ENCODE results near the gene TPRN. TPM values are rescaled to one million over a fixed set of nuclear protein-coding genes. Genes with fewer than 3 reads are reported as not detected.

TPRN gene
- total and polyA plus RNA-seq, 9 donors = 0.68 to 18.4 (median 15.2) TPM

DNA sequence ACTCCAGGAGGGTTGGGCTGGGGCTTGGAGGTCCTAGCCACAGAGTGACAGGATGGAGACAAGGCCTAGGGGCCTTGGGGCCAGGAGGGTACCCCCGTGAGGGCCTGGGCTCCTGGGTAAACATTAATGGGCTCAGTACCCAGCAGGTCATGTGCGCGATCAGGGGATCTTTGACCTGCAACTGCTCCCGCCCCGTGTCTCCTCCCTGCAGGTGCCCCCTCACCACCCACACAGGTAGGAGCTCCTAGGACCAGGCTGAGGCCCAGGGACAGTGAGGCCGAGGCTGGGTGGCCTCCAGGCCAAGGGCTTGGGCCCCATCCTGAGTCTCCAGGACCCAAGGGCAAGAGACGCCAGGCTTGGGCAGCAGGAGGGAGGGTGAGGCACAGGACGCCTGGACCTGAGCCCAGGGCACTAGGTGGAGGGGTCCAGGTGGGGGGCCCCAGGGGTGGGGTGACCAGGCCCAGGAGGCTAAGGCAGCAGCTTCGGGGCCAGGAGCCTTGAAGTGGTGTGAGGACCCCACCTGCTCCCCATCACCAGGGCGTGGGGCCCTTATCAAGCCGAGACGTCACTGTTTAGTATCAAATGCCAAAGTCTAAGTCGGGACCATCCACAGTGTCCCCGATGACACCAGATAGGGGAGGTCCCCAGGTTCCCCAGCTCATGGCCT is 30.3 kb upstream of the TPRN start, which contains the start of gene SLC34A3:
SLC34A3 (plus strand) TSS at position 197 of the 667 bp plus-strand sequence. CDS start 802 bp downstream, outside the sequence.
- no peaks in the 10 kb centered on the region for H3K36me3 ChIP-seq
- no peak for DNase-seq
- H3K4me3 ChIP-seq = no peak within 1 kb of the TSS
- no peak for TF ChIP-seq POLR2A (IDR thresholded peaks at IDR 0.05)
- TF ChIP-seq, protein P1, sequence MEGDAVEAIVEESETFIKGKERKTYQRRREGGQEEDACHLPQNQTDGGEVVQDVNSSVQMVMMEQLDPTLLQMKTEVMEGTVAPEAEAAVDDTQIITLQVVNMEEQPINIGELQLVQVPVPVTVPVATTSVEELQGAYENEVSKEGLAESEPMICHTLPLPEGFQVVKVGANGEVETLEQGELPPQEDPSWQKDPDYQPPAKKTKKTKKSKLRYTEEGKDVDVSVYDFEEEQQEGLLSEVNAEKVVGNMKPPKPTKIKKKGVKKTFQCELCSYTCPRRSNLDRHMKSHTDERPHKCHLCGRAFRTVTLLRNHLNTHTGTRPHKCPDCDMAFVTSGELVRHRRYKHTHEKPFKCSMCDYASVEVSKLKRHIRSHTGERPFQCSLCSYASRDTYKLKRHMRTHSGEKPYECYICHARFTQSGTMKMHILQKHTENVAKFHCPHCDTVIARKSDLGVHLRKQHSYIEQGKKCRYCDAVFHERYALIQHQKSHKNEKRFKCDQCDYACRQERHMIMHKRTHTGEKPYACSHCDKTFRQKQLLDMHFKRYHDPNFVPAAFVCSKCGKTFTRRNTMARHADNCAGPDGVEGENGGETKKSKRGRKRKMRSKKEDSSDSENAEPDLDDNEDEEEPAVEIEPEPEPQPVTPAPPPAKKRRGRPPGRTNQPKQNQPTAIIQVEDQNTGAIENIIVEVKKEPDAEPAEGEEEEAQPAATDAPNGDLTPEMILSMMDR (IDR thresholded peaks at IDR 0.05) = no peak
- WGBS, 3 donors = 55 to 64% (median 57%) methylated on average over 13 to 14 of the region's 14 CpGs
- intact Hi-C loops (cut with DNase I) = loop anchor here in 1 of 4 donors (10.0 kb wide), 1 partner anchor 116 kb away; the partner anchor contains the start of gene DPP7
- H3K27me3 ChIP-seq = peaks cover 12% of the 10 kb centered on the region
- no peaks in the 10 kb centered on the region for H3K9me3 ChIP-seq
- no peak within 1 kb of the TSS for H3K27ac ChIP-seq
- H3K4me1 ChIP-seq (ENCODE audit: insufficient read depth) = peaks cover 1% of the 10 kb centered on the region

DNA sequence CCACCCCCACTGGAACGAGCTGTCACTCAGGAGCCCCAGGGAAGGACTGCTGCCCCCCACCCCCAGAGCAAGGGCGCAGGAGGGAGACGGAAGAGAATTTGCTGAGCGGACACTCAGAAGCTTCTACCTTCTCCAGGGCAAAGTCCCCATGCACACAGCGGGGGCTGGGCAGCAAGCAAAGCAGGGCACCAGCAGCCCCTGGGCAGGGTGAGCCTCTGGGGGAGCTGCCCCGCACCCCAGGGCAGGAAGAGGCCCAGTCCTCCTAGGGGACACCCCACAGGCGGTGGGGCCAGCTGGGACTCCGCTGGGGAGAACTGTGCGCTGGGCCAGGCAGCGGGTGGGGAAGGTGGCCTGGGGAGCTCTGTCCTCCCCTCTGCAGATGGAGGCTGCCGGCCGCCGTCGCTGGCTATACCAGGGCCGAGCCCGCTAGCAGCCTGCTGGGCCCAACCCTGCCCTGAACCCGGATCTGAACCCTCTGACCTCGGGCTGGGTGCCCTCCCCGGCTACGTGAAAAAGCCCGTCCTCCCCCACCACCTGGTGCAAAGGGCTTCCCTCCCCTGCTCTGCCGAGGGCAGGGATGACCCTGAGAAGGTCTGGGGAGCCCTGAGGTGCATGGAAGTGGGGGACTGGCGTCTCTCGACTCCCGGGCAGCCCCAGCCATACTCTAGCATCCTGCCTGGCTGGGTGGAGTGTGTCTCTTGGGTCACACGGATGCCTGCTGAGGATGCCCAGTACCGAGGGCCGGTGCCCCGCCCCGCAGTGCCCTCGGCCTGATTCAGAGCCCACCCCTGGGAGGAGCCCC is 29.6 kb upstream of the TPRN start:
- no peak for DNase-seq
- H3K4me1 ChIP-seq (ENCODE audit: insufficient read depth) = no peaks in the 10 kb centered on the region
- no peak overlapping the region for H3K4me3 ChIP-seq
- H3K36me3 ChIP-seq = no peaks in the 10 kb centered on the region
- WGBS, 3 donors = 40 to 48% (median 44%) methylated on average over 16 to 31 of the region's 31 CpGs
- no peaks in the 10 kb centered on the region for H3K9me3 ChIP-seq
- intact Hi-C loops (cut with DNase I) = loop anchor here (5.0 to 10.0 kb wide), 4 partner anchors 103 to 445 kb away; partner anchors contain the start of gene DPP7 (in 1 of the 4)
- no peak overlapping the region for H3K27ac ChIP-seq
- peaks cover 12% of the 10 kb centered on the region for H3K27me3 ChIP-seq
- TF ChIP-seq EP300 (IDR thresholded peaks at IDR 0.05) (no peak), POLR2A (IDR thresholded peaks at IDR 0.05) (no peak)
- TF ChIP-seq, protein P1 (IDR thresholded peaks at IDR 0.05) = no peak

DNA sequence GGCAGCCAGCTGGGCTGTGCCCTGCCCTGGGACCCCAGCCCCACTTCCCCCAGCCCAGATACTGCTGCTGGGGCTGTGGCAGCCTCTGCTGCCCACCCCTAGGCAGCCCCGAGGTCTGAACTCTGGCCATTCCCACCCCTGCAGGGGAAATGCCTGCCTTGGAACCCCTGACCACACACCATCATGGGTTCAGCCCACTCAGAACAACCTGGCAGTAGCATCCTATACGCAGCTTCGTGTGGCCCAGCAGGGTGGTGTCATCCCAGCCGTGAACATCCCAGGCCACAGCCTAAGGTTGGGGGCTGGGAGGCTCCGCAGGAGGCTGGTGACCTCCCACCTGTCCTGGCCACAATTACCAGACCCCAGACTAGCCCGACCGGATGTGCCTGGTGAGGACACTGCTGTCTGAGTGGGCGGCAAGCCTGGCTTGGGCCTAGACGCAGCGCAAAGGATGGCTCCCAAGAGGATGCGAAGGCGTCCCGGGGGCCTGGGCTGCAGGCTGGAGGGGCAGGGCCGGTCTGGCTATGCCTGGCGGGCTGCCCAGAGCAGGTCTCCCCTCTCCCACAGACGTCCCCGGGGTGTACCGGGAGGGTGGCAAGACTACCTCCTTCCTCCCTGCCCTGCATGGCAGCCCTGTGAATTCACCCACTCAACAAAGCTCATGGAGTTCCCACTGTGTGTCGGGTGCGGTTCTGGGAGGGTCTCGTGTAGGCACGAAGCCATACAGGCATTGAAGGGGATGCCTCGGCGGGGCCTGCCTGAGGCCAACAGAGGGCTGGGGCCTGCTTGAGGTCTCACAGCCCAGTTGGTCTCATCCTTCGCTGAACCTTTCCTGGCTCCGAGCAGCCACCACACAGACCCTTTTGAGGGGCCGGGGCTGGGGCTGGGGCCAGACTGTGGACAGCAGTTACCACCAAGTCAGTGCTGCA is 28.7 kb upstream of the TPRN start:
- H3K27me3 ChIP-seq = peaks cover 12% of the 10 kb centered on the region
- intact Hi-C loops (cut with DNase I) = loop anchor here in 3 of 4 donors (5.0 to 10.0 kb wide), 3 partner anchors 102 to 444 kb away; no protein-coding TSS in a partner anchor
- WGBS, 3 donors = 33 to 39% (median 35%) methylated on average over 27 of the region's 27 CpGs
- H3K27ac ChIP-seq = no peak overlapping the region
- no peak for DNase-seq
- H3K9me3 ChIP-seq = no peaks in the 10 kb centered on the region
- no peaks in the 10 kb centered on the region for H3K36me3 ChIP-seq
- no peak for TF ChIP-seq EP300 (IDR thresholded peaks at IDR 0.05)
- TF ChIP-seq, protein P1 (IDR thresholded peaks at IDR 0.05) = no peak
- TF ChIP-seq POLR2A (IDR thresholded peaks at IDR 0.05) = no peak
- no peak overlapping the region for H3K4me3 ChIP-seq
- no peaks in the 10 kb centered on the region for H3K4me1 ChIP-seq (ENCODE audit: insufficient read depth)
